ENCODE results near the gene LEMD2.

Gene LEMD2

GRCh38 chr6:33738153-33738552 is 50.8 kb downstream of the LEMD2 start:
- no peak for DNase-seq (ENCODE audit: low read depth, low spot score)

DNA sequence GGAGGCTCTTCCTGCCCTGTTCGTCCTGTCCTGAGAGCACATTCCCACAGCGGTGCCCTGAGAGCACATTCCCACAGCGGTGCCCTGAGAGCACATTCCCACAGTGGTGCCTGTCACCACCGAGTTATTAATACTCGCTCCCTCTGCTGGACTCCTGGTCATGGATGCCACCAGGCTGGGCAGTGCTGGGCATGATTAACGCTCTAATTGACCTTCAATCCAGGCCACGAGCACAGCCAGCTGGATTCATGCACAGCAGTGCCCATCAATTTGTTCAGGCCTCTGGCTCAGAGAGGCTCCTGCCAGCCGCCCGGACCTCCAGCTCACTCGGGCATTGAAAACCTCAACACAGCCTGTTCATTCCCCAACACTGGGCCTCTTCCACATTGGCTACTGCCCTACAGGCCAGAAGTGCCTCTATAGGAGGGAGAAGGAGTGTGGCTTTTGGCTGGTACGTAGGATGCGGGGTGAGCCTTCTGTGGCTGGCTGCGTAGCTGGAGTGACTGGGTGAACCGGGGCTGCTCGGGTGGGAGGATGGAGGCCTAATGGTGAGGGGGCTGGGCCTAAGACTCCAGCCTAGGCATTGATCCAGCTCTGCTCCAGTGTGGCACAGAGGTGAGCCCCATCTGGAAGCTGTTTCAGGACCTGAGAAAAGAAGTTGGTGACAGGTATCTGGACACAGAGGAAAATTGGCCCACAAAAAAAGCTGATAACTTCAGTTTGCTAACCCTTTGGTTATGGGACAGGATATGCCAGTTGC is 51.5 kb downstream of the LEMD2 start:
- DNase-seq (ENCODE audit: low read depth, low spot score), result no peak

DNA sequence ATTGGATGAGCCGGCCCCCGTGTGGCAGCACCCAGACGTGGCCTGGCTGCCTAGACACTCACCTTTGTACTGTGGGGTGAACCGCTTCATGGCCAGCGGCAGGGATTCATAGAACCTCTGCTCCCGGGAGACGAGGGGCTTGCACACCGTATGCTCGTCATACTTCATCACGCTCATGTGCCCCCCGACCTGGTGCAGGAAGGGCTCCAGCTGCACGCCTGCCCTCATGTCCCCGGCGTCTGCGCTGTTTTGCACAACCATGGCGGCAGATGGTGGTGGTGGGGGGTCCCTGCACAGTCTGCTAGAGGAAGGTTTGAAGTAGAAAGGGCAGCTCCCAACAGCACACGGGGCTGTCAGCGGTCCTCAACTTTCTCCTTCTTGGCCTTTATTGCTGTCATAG is 53.7 kb downstream of the LEMD2 start:
- no peak for DNase-seq (ENCODE audit: low read depth, low spot score)

GRCh38 chr6:33733709-33734007 is 55.3 kb downstream of the LEMD2 start:
- DNase-seq (ENCODE audit: low read depth, low spot score), result no peak

GRCh38 chr6:33732817-33733708 is 55.9 kb downstream of the LEMD2 start:
- no peak for DNase-seq (ENCODE audit: low read depth, low spot score)

DNA sequence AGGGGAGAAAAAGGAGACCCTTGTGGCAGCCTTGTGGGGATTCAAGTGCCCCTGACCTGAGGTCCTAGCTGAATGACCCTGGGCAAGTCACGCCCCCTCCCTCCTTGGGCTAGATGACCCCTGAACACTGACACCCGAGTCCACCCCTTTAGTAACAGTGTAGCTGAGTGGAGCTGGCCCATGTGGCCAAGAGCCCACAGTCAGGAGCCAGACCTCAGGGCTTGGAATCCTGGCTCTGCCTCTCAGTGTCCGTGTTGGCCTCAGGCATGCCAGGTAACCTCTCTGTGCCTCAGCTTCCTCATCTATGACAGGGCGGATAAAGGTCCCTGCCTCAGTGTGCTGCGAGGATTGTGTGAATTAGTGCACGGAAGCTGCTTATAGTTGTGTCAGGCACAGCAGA is 56.5 kb downstream of the LEMD2 start:
- no peak for DNase-seq (ENCODE audit: low read depth, low spot score)

DNA sequence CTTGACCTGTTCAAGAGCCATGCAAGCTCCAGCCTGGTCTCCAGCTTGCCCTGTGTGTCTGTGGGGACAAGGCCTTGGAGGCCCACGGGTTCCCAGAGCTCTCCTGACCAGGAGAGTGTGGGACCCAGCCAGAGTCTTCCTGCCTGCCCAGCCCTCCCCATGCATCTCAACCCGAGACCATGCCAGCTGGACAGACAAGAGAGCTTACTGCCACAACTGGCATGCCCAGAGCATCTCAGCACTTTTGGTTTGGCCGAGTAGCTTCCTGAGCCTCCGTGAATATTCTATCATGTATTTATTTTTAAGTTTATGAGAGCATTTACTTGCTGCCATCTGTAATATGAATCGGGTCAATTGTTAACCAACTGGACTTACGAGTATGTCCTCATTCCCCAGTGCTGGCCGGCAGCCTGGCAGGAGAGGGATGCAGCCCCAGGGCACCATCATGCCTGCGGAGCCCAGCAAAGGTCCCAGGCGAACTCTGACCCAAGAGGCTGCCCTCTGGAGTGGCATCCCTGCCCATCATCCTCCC is 57.1 kb downstream of the LEMD2 start:
- no peak for DNase-seq (ENCODE audit: low read depth, low spot score)

DNA sequence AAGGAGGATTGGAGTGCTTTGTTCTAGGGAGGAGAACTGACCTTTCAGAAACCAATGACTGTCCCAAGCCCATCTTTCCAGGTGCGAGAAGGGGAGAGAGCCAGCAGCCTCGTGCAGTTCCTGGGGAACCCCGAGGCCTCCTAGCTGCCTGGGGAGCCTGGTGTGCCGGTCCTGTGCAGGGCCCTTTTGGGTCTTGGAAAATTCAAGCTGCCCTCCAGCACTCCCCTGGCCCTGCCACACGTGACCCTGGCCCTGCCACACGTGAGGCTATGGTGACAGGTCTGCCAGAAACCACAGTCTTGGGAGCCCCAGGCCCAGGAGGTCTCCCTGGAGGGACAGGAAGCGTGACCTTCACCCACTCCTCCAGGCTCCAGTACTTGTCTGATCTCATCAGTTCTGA is 57.9 kb downstream of the LEMD2 start:
- no peak for DNase-seq (ENCODE audit: low read depth, low spot score)

DNA sequence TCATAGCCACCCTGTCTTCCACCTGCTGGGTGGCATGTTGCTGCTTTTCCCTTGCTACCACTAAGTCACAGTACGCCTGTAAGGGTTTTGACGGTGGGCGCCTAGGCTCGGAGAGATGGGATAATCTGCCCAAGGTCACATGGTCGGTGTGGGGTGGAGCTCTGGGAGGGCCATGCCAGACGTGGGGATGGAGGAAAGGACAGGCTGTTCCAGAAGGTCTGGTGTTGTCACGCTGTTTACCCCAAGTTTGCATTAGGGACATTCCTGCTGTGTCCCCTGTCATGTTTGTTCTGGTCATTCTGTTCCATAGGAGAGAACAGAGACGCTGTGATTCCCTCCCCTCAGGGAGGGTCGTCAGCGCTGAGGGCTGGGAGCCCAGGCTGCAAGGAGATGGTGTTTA is 58.3 kb downstream of the LEMD2 start:
- no peak for DNase-seq (ENCODE audit: low read depth, low spot score)

DNA sequence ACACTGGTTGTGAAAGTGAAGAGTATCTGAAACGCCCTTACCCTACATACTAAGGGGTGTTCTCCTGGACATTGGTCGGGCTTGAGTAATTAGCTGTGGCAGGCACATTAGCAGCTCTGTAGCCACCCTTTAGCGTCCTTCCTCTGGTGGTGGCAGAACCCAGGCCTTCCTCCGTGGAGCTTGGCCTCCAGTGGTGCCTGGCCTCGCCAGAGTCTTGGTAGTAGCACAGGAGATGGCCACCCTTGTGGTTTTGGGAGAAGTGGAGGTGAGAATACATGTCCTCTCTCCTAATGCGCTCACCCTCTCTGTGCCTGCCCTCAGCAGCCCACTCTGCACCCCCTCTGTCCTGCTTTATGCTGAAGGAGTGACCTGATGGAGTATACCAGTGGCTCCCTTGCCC is 59.9 kb downstream of the LEMD2 start:
- no peak for DNase-seq (ENCODE audit: low read depth, low spot score)

- DNase-seq (ENCODE audit: low read depth, low spot score), result no peak
Measured at GRCh38 chr6:33728438-33728837, 60.5 kb downstream of the LEMD2 start.

DNA sequence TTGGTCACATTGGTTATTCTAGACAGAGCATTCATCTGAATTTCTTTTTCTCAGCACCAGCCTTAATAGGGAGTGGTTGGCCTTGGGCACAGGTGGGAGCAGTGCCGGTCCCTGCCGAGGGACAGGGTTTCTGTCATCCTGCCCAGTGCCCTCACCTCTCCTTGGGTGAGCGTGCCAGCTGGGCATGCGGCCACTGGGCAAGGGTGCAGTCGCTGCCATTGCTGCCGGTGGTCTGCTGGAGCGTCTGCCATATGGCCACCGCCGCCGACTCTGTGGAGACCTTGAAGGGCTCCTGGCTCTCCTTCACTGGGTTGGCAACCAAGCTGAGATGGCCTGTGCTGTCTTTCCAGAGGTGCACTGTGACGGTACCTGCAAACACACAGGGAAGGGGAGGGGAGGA is 61.0 kb downstream of the LEMD2 start:
- DNase-seq (ENCODE audit: low read depth, low spot score), result no peak

- DNase-seq (ENCODE audit: low read depth, low spot score), result no peak
Measured at GRCh38 chr6:33727126-33727525, 61.8 kb downstream of the LEMD2 start.

GRCh38 chr6:33726696-33727095 is 62.2 kb downstream of the LEMD2 start:
- DNase-seq (ENCODE audit: low read depth, low spot score), result no peak

DNA sequence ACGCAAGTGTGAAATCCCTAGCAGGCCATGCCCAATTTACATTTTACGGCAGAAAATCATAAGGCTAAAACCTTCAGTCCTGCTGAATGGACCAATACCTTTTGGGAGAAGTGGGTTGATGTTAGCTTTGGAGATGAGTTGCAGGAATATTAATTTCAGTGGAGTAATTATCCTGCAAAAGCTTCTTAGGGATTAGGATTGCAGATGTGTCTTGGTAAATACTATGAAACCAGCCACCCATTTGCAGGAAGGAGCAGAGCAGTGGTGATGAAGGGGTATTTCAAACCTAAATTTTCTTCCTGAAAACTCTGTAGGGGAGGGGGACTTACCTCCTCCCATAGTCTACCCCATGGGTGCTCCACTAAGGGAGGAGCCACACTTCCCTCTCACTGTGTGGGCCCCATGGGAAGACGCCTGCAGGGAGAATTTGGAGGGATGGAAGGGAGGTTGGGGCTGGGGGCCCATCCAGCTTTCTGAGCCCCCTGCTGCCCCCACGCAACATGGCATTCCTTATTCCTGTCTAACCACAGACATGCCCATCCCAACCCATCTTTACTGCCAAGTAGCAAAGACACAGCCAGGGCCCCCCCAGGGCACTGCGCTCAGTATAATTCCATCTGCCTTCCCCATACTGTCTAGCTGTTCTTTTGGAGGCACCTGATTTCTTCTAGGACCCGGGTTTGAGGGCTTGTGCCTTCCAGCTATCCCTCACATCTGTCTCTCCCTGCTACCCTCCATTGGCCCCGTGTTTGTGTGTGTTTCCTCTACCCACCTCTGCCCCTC is 62.8 kb downstream of the LEMD2 start:
- no peak for DNase-seq (ENCODE audit: low read depth, low spot score)

DNA sequence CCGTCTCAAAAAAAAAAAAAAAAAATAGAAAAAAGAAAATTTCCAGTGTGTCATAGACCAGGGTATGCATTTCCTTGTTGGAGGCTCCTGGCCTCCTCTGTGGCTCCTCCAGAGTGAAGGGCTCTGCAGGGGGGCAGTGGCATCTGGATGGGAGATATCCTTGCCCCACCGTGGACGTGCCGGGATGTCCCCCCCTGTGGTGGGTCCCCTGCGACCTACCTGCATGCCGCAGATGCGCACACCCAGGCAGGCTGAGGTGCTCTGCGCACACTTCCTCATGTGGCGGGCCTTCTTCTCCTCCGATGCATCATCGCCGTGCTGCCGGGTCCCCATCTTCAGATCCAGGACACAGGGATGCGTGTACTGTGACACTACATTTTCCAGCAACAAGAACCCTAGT is 63.7 kb downstream of the LEMD2 start:
- DNase-seq (ENCODE audit: low read depth, low spot score), result no peak

DNA sequence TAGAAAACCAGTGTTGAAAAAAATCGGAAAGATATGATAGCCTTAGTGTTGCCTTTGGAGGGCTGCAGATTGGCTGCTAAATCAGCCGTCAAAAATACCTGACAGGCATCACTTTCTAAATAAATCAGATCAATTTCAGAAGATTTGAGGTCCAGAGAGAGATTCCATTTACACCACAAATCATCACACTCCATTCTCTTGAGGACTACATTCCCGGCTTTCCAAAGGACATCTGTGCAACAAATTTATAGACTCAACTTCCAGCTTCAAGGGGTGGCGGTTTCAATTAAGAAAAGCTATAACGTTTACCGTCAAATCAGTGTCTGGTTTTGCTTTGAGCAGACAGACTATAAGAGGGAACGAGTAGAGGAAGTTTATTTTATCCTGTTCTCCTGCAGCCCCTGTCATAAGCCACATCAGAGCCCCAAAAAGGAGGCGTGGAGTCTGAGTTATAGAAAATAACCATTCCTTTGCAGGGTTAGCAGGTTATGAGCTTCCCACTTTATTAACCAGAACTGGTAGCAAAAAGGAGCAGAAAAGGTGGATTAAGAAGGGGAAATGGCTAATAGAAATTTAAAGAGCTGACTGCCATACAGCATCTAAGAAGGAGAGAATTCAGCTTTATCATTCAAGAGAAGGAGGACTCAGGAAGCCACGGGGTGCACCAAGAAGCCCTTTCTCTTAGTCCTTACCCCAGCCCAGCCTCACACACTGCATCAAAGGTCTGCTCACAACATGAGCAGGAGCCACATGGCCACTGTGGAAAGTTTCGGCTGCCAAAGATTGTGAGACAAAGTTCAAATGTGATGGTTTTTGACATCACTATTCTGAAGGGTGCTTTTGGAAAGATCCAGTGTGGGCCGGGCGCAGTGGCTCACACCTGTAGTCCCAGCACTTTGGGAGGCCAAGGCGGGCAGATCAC is 64.6 kb downstream of the LEMD2 start:
- DNase-seq (ENCODE audit: low read depth, low spot score), result no peak

DNA sequence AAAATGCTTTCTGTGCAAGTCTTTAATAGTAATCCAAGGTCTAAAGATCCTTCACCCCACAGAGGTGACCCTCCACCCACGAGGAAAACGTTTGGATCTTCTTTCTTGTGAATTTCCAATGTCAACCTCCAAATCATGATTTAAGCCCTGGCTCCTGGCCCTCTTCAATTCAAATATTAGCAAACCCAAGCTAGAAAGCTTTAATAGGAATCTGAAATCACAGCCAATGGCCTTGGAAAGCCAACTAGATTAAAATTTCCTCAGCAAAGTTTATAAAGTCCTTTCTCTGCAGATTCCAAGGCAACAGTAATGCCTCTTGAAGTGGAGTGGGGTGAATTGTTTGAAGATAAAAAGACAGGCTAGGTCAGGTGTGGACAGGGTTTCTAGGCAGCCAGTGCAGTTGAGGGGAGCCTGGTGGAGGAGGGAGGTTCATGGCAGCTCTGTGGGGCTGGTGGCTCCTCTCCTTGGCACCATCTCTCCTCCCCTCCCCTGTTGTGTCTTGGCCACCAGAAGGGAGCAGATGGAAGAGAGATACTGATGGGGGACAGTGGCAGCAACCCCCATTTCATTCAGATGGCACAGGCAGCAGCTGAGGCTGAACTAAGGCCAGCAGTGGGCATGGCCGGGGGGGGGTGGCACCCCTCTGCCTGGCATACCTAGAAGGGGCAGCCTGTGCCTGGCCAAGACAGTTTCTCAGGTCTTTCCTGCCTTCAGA is 65.4 kb downstream of the LEMD2 start:
- DNase-seq (ENCODE audit: low read depth, low spot score), result no peak

DNA sequence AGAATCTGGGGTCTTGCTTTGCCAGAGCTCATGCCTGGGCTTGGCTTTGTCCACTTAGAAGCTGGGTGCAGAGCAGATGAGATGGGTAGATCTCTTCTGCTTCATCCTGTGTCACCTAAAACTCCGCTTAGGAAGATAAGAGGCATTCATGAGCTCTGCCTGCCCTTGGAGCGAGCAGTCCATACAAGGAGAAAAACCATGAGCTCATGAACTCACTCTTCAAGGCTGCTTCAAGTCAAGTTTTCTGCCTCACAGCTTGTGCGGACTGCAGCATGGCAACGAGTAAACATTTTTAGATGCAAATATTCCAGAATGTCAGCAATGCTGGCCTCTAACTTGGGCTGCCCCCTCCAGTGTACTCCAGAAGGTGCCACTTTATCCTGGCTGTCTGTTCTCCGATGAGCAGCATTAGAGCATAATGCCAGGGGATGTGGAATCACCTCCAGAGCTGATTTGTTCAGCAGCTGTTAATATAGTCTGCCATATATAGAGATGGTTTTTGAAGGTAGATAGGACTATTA is 66.8 kb downstream of the LEMD2 start:
- no peak for DNase-seq (ENCODE audit: low read depth, low spot score)

- no peak for DNase-seq (ENCODE audit: low read depth, low spot score)
Measured at GRCh38 chr6:33721508-33721907, 67.4 kb downstream of the LEMD2 start.

All from activated CD4-positive, CD25-positive, alpha-beta regulatory T cell treated with anti-CD3 and anti-CD28 coated beads, Interleukin-2, amount 50 U/mL, for 16 hours (primary cell).